HEK293 (cell line): ENCODE results near the gene LRRC8E.

Experiments
- ZNF133 ChIP-seq: fragments of 450-650 bp; formaldehyde crosslinking; IDR thresholded peaks from 2 replicates; pipeline ENCODE4 v1.5.1; 2016; ENCODE audit warnings: missing biosample characterization, missing genetic modification characterization
- ZNF335 ChIP-seq: fragments of 450-650 bp; formaldehyde crosslinking; conservative IDR thresholded peaks from 2 replicates; pipeline ENCODE4 v1.5.1; 2016; ENCODE audit warnings: missing biosample characterization, missing genetic modification characterization
- TF ChIP-seq, protein P1 (sequence below): fragments of 450-650 bp; formaldehyde crosslinking; IDR thresholded peaks from 2 replicates; pipeline ENCODE4 v1.5.1; 2016; ENCODE audit warnings: missing biosample characterization, missing genetic modification characterization
- TF ChIP-seq, protein P2 (sequence below): fragments of 450-650 bp; IDR thresholded peaks from 2 replicates; pipeline ENCODE4 v1.5.1; 2018; ENCODE audit warnings: missing biosample characterization, missing genetic modification characterization

DNA sequence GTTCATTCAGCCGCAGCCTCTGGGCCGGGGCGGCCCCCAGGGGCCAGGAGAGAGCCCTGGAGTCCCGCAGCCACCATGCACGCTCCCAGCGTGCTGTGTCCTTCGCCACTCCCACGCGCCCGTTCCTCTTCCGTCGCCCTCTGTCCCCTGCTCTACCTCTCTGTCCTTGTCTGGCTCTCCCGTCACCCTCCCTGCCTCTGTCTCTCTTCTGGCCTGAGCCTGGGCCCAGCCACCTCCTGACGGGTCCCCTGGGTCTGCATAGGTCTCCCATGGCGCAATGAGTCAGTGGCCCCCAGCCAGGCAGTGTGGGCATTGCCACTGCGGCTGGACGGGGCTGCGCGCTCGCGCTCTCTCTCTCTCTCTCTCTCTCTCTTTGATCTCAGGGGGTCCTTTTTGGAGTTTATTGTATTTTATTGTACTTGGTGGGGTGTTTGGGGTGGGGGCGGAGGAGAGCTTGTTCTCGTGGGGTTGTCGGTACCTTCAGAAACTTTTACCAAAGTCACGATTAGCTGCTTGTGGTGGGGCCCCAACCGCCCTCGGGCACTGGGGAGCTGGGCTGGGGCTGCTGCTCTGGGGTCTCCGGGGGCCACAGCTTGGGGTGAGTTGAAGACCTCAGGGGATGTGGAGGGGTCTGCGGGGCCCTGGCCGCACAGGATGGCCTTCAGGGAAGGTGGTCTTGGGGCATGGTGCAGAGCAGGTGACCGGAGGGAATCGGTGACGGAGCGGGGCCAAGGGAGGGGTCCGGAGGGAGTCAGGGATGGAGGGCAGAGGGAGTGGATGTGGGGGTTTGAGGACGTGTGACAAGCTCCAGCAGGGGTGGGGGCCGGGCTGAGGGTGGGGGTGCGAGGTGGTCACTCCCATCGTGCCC is 24.6 kb downstream of the LRRC8E start:
- TF ChIP-seq, protein P1, sequence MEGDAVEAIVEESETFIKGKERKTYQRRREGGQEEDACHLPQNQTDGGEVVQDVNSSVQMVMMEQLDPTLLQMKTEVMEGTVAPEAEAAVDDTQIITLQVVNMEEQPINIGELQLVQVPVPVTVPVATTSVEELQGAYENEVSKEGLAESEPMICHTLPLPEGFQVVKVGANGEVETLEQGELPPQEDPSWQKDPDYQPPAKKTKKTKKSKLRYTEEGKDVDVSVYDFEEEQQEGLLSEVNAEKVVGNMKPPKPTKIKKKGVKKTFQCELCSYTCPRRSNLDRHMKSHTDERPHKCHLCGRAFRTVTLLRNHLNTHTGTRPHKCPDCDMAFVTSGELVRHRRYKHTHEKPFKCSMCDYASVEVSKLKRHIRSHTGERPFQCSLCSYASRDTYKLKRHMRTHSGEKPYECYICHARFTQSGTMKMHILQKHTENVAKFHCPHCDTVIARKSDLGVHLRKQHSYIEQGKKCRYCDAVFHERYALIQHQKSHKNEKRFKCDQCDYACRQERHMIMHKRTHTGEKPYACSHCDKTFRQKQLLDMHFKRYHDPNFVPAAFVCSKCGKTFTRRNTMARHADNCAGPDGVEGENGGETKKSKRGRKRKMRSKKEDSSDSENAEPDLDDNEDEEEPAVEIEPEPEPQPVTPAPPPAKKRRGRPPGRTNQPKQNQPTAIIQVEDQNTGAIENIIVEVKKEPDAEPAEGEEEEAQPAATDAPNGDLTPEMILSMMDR: no peak
- TF ChIP-seq ZNF335 (tag by site-specific recombination): no peak
- no peak for TF ChIP-seq ZNF133
- TF ChIP-seq, protein P2, sequence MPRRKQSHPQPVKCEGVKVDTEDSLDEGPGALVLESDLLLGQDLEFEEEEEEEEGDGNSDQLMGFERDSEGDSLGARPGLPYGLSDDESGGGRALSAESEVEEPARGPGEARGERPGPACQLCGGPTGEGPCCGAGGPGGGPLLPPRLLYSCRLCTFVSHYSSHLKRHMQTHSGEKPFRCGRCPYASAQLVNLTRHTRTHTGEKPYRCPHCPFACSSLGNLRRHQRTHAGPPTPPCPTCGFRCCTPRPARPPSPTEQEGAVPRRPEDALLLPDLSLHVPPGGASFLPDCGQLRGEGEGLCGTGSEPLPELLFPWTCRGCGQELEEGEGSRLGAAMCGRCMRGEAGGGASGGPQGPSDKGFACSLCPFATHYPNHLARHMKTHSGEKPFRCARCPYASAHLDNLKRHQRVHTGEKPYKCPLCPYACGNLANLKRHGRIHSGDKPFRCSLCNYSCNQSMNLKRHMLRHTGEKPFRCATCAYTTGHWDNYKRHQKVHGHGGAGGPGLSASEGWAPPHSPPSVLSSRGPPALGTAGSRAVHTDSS (tag by site-specific recombination): no peak
